ENCODE data around the gene ZNF587B.

DNA sequence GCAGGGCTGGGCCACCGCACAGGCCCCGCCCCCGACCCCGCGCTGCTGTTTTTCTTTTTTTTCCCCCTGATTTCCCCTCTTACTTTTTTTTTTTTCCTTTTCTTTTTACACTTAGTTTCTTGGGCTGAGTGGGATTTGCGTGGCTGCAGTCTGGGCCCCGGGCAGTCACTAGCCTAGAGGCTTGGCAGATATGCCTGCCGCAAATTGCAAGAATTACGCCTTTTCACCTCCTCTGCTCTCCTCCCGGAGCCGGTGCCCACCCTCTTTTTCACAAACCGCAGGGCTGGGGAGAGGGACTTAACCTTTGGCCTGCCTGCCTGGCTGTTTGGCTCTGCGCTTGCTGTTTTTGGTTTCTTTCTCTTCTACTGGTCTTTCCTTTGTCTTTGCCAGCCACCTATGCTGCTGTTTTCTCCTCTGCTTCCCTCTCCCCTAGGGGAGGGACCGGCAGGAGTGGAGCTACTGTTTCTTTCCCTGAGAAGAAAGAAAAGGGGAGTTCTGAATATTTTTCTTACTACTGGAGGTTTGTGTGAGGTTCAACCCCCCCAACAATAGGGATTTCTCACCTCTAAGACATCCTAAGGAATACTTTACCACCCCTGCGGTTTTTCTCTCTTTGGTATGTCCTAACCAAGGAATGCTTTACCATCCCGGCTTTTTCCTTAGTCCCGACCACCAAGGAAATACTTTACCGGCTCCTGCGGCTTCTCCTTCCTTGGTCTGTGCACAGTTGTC, 26.3 kb upstream of the ZNF587B start:
- TF ChIP-seq, protein P1, sequence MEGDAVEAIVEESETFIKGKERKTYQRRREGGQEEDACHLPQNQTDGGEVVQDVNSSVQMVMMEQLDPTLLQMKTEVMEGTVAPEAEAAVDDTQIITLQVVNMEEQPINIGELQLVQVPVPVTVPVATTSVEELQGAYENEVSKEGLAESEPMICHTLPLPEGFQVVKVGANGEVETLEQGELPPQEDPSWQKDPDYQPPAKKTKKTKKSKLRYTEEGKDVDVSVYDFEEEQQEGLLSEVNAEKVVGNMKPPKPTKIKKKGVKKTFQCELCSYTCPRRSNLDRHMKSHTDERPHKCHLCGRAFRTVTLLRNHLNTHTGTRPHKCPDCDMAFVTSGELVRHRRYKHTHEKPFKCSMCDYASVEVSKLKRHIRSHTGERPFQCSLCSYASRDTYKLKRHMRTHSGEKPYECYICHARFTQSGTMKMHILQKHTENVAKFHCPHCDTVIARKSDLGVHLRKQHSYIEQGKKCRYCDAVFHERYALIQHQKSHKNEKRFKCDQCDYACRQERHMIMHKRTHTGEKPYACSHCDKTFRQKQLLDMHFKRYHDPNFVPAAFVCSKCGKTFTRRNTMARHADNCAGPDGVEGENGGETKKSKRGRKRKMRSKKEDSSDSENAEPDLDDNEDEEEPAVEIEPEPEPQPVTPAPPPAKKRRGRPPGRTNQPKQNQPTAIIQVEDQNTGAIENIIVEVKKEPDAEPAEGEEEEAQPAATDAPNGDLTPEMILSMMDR (IDR thresholded peaks at IDR 0.05): no peak
- no peak for TF ChIP-seq POLR2A (IDR thresholded peaks at IDR 0.05)

All from testis (tissue), 2 donors.